ENCODE data around the gene MED13.

The MED13 gene

GRCh38 chr17:62048262-62048661, 16.8 kb downstream of the MED13 start:
- Histone ChIP-seq H3K9ac (ENCODE audit: low read length) (no peak overlapping the region), H3K4me3 (ENCODE audit: insufficient read depth, low read length, poor library complexity, severe bottlenecking) (no peak overlapping the region), H3K79me2 (ENCODE audit: insufficient read depth, low read length) (peaks cover 81% of the 10 kb centered on the region), H4K20me1 (ENCODE audit: low read depth, low read length) (peaks cover 11% of the 10 kb centered on the region), H3K36me3 (ENCODE audit: low read length) (peaks cover 43% of the 10 kb centered on the region), H3K27ac (ENCODE audit: low read depth, low read length) (no peak overlapping the region), H3K4me2 (ENCODE audit: low read depth, low read length, poor library complexity, severe bottlenecking) (no peak overlapping the region), H3K9me2 (replicated peaks; ENCODE audit: insufficient read depth, low read length) (no peaks in the 10 kb centered on the region), H3F3A (ENCODE audit: insufficient read depth) (no peaks in the 10 kb centered on the region; the same call in 1 of the 2 replicates), H3K27me3 (ENCODE audit: low read length) (no peaks in the 10 kb centered on the region), H2AFZ (ENCODE audit: low read depth, low read length, severe bottlenecking) (no peak overlapping the region), H3K9me3 (ENCODE audit: insufficient read depth, low read length) (no peaks in the 10 kb centered on the region)
- TF ChIP-seq EZH2phosphoT487 (conservative IDR thresholded peaks at IDR 0.05; ENCODE audit: low read length) (no peak), CTCF (IDR thresholded peaks at IDR 0.05; ENCODE audit: insufficient read depth, low read length, poor library complexity, severe bottlenecking) (no peak)

- TF ChIP-seq EZH2phosphoT487 (conservative IDR thresholded peaks at IDR 0.05; ENCODE audit: low read length) = no peak
- TF ChIP-seq CTCF (IDR thresholded peaks at IDR 0.05; ENCODE audit: insufficient read depth, low read length, poor library complexity, severe bottlenecking) = no peak
- Histone ChIP-seq H2AFZ (ENCODE audit: low read depth, low read length, severe bottlenecking) (no peak overlapping the region), H3K36me3 (ENCODE audit: low read length) (peaks cover 35% of the 10 kb centered on the region; the same call in 1 of the 2 replicates), H3K9me3 (ENCODE audit: insufficient read depth, low read length) (no peaks in the 10 kb centered on the region), H3K4me2 (ENCODE audit: low read depth, low read length, poor library complexity, severe bottlenecking) (no peak overlapping the region), H4K20me1 (ENCODE audit: low read depth, low read length) (peaks cover 7% of the 10 kb centered on the region), H3K79me2 (ENCODE audit: insufficient read depth, low read length) (peaks cover 87% of the 10 kb centered on the region), H3K9me2 (replicated peaks; ENCODE audit: insufficient read depth, low read length) (no peaks in the 10 kb centered on the region), H3K9ac (ENCODE audit: low read length) (no peak overlapping the region), H3F3A (ENCODE audit: insufficient read depth) (no peaks in the 10 kb centered on the region; the same call in 1 of the 2 replicates), H3K27ac (ENCODE audit: low read depth, low read length) (no peak overlapping the region), H3K27me3 (ENCODE audit: low read length) (no peaks in the 10 kb centered on the region), H3K4me3 (ENCODE audit: insufficient read depth, low read length, poor library complexity, severe bottlenecking) (no peak overlapping the region)
Observed at GRCh38 chr17:62045517-62045916, 19.6 kb downstream of the MED13 start.

GRCh38 chr17:62045109-62045508, 20.0 kb downstream of the MED13 start:
- Histone ChIP-seq H3K4me2 (ENCODE audit: low read depth, low read length, poor library complexity, severe bottlenecking) (no peak overlapping the region), H3F3A (ENCODE audit: insufficient read depth) (no peaks in the 10 kb centered on the region; the same call in 1 of the 2 replicates), H3K9me2 (replicated peaks; ENCODE audit: insufficient read depth, low read length) (no peaks in the 10 kb centered on the region), H2AFZ (ENCODE audit: low read depth, low read length, severe bottlenecking) (no peak overlapping the region), H3K9me3 (ENCODE audit: insufficient read depth, low read length) (no peaks in the 10 kb centered on the region), H3K36me3 (ENCODE audit: low read length) (peaks cover 39% of the 10 kb centered on the region; the same call in 1 of the 2 replicates), H3K27ac (ENCODE audit: low read depth, low read length) (no peak overlapping the region), H3K27me3 (ENCODE audit: low read length) (no peaks in the 10 kb centered on the region), H3K4me3 (ENCODE audit: insufficient read depth, low read length, poor library complexity, severe bottlenecking) (no peak overlapping the region), H3K9ac (ENCODE audit: low read length) (no peak overlapping the region), H4K20me1 (ENCODE audit: low read depth, low read length) (peaks cover 6% of the 10 kb centered on the region), H3K79me2 (ENCODE audit: insufficient read depth, low read length) (peaks cover 87% of the 10 kb centered on the region)
- TF ChIP-seq EZH2phosphoT487 (conservative IDR thresholded peaks at IDR 0.05; ENCODE audit: low read length) (no peak), CTCF (IDR thresholded peaks at IDR 0.05; ENCODE audit: insufficient read depth, low read length, poor library complexity, severe bottlenecking) (no peak)
